GM19463 (cell line): ENCODE data around the gene ERBB4.
"Not testable (repeated sequence)": the region's sequence is repeated elsewhere in the genome, so short reads cannot be mapped to it uniquely, and the experiment has no call there.

Source experiments
- ATAC-seq: cut with Tn5 transposase; IDR thresholded peaks from one replicate; pipeline ENCODE4 v1.9.1; 2021; ENCODE audit warnings: mild to moderate bottlenecking, moderate library complexity; ENCODE audit not compliant: unreplicated experiment

Gene ERBB4

GRCh38 chr2:212237350-212238095, 301.1 kb downstream of the ERBB4 start:
- no peak for ATAC-seq

- no peak for ATAC-seq
These were observed 309.8 kb downstream of the ERBB4 start for GRCh38 chr2:212228743-212229171.

GRCh38 chr2:212227755-212228154, 310.8 kb downstream of the ERBB4 start:
- ATAC-seq, result no peak

DNA sequence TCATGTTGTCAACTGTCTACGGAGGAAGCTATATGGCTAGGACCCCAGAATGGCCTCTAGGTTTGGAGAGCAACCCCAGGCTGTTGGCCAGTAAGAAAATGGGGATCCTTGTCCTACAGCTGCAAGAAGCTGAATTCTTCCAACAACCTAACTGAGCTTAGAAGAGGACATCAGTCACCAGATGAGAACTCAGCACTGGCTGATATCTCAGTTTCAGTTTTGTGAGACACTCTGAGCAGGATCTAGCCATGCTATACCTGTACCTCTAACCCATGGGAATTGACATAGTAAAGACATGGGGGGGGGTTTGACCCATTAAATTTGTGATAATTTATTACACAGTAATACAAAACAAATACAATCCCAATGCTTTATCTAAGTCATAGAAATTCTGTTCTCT, 312.5 kb downstream of the ERBB4 start:
- no peak for ATAC-seq

GRCh38 chr2:212223696-212224095, 314.9 kb downstream of the ERBB4 start:
- no peak for ATAC-seq

- ATAC-seq, result peak; percentile 62
These were observed 325.4 kb downstream of the ERBB4 start for GRCh38 chr2:212213191-212213590.

DNA sequence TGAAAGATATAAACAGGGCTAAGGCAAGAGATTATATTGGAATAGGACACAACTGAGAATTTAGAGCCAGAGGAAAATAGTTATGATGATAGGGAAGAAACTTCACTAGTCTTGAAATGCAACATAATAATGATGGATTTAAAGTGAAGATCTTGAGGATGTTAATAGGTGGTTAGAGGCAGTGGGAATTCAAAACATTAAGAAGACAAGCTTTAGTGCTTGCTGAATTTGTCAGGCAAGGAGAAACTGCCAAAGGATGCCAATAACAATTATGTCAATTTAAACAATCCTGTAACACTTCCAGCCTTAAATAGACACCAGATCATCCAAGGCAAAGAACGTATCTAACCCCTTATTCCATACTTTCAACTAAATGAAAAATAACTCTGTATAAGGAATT, 330.1 kb downstream of the ERBB4 start:
- no peak for ATAC-seq

GRCh38 chr2:212197776-212198175, 340.8 kb downstream of the ERBB4 start:
- no peak for ATAC-seq

DNA sequence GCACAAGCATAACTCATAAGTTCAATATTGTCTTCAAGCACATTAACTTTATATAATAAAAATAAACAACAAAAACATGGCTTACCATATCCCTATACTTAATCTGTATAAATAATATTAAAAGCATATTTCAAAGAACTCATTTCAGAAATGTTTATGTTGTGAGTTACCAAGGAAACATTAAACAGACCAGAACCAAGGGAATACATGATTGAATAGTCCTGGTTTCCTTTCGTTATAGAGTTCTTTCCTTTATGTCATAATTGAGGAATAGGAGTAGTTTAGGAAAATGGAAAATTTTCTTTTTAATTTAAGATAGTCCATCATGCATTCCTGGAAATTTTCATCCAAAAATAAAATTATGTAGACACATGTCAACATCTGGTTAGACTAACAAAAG, 343.0 kb downstream of the ERBB4 start:
- ATAC-seq, result no peak

- ATAC-seq, result no peak
These were observed 344.2 kb downstream of the ERBB4 start for GRCh38 chr2:212194396-212194795.

DNA sequence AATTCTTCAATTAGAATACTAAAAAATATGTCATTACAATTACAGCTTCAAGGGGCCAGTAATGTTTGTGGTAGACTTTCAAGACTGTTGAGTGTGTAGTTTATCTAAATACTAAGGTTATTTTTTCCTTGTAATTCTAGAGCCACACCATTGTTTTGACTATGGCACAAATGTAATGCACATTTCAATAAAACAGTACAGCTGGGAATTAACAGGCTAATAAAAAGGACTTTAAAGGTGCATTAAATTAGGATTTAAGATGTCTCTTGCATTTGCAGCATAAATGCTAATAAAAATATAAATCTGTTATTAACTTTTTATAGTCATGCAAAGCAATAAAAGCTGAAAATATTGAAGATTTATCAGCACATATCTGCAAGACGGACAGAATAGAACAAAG, 344.8 kb downstream of the ERBB4 start:
- no peak for ATAC-seq

DNA sequence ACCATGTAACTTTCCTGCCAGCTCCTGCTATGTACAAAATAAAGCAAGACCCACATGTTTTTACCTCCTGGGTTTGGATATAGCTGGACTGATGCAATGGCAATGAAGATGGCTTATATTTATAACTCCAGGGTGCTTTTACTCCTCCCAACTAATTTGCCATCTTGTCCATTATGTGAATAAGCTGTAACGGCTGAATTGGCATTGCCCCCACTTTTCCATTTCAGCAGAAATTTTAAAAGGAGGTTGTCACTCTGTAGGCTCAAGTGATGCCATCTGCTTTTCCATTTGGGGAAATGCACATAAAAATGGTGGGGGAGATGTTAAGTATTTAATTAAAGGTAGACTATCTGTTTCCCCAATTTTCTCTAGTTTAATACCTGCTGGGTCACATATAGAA, 345.5 kb downstream of the ERBB4 start:
- no peak for ATAC-seq

- not testable (repeated sequence) for ATAC-seq
These were observed 347.2 kb downstream of the ERBB4 start for GRCh38 chr2:212191438-212191837.

- ATAC-seq, result no peak
These were observed 352.4 kb downstream of the ERBB4 start for GRCh38 chr2:212186166-212186565.

- ATAC-seq, result no peak
These were observed 357.0 kb downstream of the ERBB4 start for GRCh38 chr2:212181646-212182045.

DNA sequence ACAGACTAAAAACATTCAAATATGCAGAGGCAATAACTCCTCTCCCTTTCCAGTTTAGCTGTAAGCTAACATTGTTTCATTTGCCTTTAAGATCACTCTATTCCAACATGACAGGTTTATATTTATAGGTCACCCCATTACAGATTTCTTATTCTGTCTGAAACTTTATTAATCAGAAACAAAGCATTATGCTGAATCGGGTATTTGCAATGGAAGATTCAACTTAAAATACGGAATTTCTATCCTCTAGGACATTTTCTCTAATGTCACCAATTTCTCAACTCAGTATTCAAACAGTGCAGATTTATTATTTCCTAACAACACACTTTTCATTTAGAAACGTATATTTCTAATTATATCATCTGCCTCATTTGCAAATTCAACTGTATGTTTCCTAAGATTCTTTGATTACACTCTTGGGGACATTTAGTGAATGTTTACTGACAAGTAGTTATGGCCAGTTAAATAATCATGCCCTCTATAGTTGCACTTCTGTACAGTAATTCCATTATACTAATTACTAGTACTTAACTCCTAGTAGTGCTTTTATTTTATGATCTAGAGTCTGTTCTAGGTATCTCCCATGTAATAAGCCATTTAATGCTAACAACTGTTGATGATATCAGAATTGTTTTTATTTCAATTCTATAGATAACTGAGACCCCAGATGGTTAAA, 358.1 kb downstream of the ERBB4 start:
- no peak for ATAC-seq

GRCh38 chr2:212177724-212178123, 360.9 kb downstream of the ERBB4 start:
- ATAC-seq, result no peak

GRCh38 chr2:212176151-212176550, 362.5 kb downstream of the ERBB4 start:
- no peak for ATAC-seq

DNA sequence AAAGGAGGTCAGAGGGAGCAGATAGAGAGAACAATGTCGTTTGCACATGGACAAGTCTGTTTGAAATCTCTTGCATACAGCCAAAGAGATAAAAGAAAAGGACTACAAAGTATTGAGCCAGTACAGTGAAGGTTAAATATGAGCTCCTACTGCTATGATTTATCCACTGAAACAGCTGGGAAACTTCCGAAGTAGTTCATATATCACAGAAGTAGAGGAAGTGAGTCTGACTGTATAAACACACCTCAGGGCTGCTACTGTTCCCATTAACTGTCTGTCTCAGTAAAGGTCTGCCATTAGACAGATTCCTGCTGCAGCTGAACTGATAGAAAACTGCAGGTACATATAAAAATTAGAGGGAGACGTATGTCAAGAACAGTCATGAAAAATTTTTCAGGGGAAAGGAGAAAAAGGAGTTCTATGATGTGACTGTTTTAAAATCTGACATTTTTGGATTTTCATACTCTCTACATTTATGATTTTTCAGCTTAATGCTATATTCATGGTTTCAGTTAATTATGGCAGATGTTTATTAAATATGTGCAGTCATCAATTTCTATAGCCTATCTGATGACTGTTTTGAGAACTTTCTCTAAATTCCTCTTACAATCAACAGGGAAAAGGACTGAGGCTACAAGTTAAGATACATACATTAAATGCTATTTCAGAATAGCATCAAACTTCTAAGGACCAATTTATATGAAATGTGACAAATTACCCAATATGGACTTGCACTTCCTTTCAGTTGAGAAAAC, 364.7 kb downstream of the ERBB4 start:
- ATAC-seq, result no peak

DNA sequence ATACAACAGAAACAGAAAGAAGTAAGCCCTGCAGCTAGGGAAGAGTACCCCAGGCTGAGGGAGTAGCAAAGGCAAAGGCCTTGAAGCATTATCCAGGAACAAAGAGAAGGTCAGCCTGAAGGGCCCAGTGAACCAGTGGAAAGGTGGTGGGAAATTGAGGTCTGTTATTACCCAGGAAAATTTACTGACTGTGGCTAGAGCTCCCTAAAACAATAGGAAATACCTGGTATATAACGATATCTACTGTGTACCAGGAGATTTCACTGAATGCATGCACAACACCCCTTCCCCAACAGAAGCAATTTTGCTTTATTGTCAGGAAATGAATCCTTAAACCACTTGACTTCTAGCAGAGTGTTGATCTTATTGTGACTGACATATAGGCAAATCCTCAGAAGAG, 365.3 kb downstream of the ERBB4 start:
- no peak for ATAC-seq

GRCh38 chr2:212170382-212170781, 368.2 kb downstream of the ERBB4 start:
- no peak for ATAC-seq

DNA sequence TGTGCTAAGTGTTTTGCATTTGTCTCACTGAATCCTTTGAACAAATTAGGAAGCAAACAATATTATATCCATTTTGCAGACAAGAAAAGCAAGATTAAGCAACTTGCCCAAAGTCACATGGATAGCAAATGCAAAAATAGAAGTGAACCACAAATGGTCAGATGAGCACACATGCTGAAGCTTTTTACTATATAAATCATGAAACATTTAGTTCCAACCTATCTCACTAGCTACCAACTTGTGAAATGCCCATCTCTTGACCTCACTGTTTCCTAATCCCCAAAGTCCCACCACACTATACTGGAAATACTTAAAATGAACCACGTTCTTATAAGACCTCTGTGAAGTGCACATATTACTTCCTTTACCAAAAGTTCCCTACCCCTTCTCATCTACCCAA, 380.5 kb downstream of the ERBB4 start:
- ATAC-seq, result no peak
